HEK293T (cell line): ENCODE measurements around the gene TFDP1.

Experiments
- BHLHE40 ChIP-seq: fragments of 450-650 bp; IDR thresholded peaks from 2 replicates; pipeline ENCODE4 v1.6.1; 2016; ENCODE audit warnings: mild to moderate bottlenecking, moderate library complexity, borderline replicate concordance
- ELF4 ChIP-seq: fragments of 450-650 bp; IDR thresholded peaks from 2 replicates; pipeline ENCODE4 v1.6.1; 2017; ENCODE audit warnings: antibody characterized with exemption
- FOXA1 ChIP-seq: fragments of 450-650 bp; IDR thresholded peaks from 2 replicates; pipeline ENCODE4 v1.6.1; 2016; ENCODE audit warnings: mild to moderate bottlenecking
- FOXK2 ChIP-seq: fragments of 450-650 bp; IDR thresholded peaks from 2 replicates; pipeline ENCODE4 v1.6.1; 2016; ENCODE audit warnings: mild to moderate bottlenecking
- FOXM1 ChIP-seq: fragments of 450-650 bp; IDR thresholded peaks from 2 replicates; pipeline ENCODE4 v1.6.1; 2017; ENCODE audit warnings: mild to moderate bottlenecking, borderline replicate concordance
- TARDBP ChIP-seq: fragments of 450-650 bp; IDR thresholded peaks from 2 replicates; pipeline ENCODE4 v1.6.1; 2016

GRCh38 chr13:113545931-113546516, 38.5 kb upstream of the TFDP1 start:
- TF ChIP-seq FOXK2 (no peak), TARDBP (no peak), FOXM1 (no peak), ELF4 (no peak), FOXA1 (no peak), BHLHE40 (no peak)
